Panc1 (cell line): ENCODE data around the gene ZBTB46. TPM values are rescaled to one million over a fixed set of nuclear protein-coding genes. Genes with fewer than 3 reads are reported as not detected.

Source experiments
- ATAC-seq: fragments of 200-7000 bp; cut with Tn5 transposase; 2 replicates; pipeline ENCODE4 v1.9.1; 2020; ENCODE audit warnings: mild to moderate bottlenecking, moderate library complexity
- BruUV-seq: library from RNA; stranded (reverse); fragments of 400-500 nt; replicated peaks from 2 replicates; lab custom pipeline; 2021; lab: Mats Ljungman, UMichigan
- CTCF ChIA-PET: fragments of 300-600 bp; sonication (Branson Sonifier 250); formaldehyde crosslinking; loops from one replicate; lab custom pipeline; 2022; ENCODE audit warnings: antibody characterized with exemption; lab: Charles Lee
- POLR2A ChIA-PET: fragments of 300-600 bp; sonication (Branson Sonifier 250); formaldehyde crosslinking; loops from one replicate; lab custom pipeline; 2022; ENCODE audit warnings: antibody characterized with exemption; lab: Charles Lee
- DNase-seq: peaks from one replicate; pipeline ENCODE4 v3.0.0-alpha.2; 2010; ENCODE audit warnings: low read depth, low spot score
- H3K27ac ChIP-seq: 2 replicates; pipeline ENCODE4 v1.5.1; 2011; ENCODE audit warnings: mild to moderate bottlenecking, low read length, inconsistent platforms
- H3K27me3 ChIP-seq: fragments of 200-500 bp; sonication (Bioruptor generic); 2 replicates; pipeline ENCODE4 v1.6.0; 2014; ENCODE audit warnings: low read length, inconsistent platforms; ENCODE audit not compliant: control insufficient read depth, insufficient read depth
- H3K36me3 ChIP-seq: fragments of 200-500 bp; sonication (Bioruptor generic); 2 replicates; pipeline ENCODE4 v1.5.1; 2014; ENCODE audit warnings: inconsistent platforms, mild to moderate bottlenecking, low read length, moderate library complexity; ENCODE audit not compliant: control insufficient read depth, insufficient read depth
- H3K4me1 ChIP-seq: 2 replicates; pipeline ENCODE4 v1.5.1; 2011; ENCODE audit warnings: inconsistent platforms, mild to moderate bottlenecking, low read length, moderate library complexity; ENCODE audit not compliant: control insufficient read depth, insufficient read depth
- H3K4me3 ChIP-seq, 2 experiments: 2 replicates each; pipeline ENCODE4 v1.5.1; 2011 to 2012; ENCODE audit warnings: low read depth in 2 of 2, low read length in 2 of 2, mild to moderate bottlenecking in 2 of 2, inconsistent platforms in 1 of 2, moderate library complexity in 1 of 2
- H3K9me3 ChIP-seq: fragments of 200-500 bp; sonication (Bioruptor generic); 2 replicates; pipeline ENCODE4 v1.5.1; 2014; ENCODE audit warnings: low read depth, mild to moderate bottlenecking, inconsistent platforms, low read length, moderate library complexity; ENCODE audit not compliant: control insufficient read depth, insufficient read depth
- POLR2AphosphoS5 ChIP-seq: IDR thresholded peaks from 2 replicates; pipeline ENCODE4 v1.6.1; 2012; ENCODE audit warnings: mild to moderate bottlenecking, low read depth, low read length, moderate library complexity
- SIN3A ChIP-seq: IDR thresholded peaks from 2 replicates; pipeline ENCODE4 v1.6.1; 2012; ENCODE audit warnings: low read depth, mild to moderate bottlenecking, low read length, moderate library complexity, borderline replicate concordance; ENCODE audit not compliant: insufficient read depth
- TCF7L2 ChIP-seq: IDR thresholded peaks from 2 replicates; pipeline ENCODE4 v1.6.1; 2011; ENCODE audit warnings: mild to moderate bottlenecking, low read depth, low read length, inconsistent platforms
- in situ Hi-C: cut with HindIII; loops from 2 replicates; pipeline ENCODE4 v1.10.0; 2016; ENCODE audit warnings: low sequenced_read_pairs, low pct_unique_long_range_greater_than_20kb
- intact Hi-C: fragments of 100-400 bp; cut with micrococcal nuclease; formaldehyde crosslinking; loops from one replicate; pipeline ENCODE4 v1.10.0; 2022; ENCODE audit not compliant: unreplicated experiment
- total RNA-seq: library from RNA; stranded (reverse); gene quantifications from one replicate; pipeline ENCODE4 v1.2.1, GENCODE V29; 2021; ENCODE audit not compliant: unreplicated experiment
- TF ChIP-seq, protein P1 (sequence below): fragments of 450-650 bp; IDR thresholded peaks from 2 replicates; pipeline ENCODE4 v1.5.1; 2017; ENCODE audit warnings: mild to moderate bottlenecking
- TF ChIP-seq, protein P2 (sequence below), 2 experiments: IDR thresholded peaks; 2 replicates each; pipeline ENCODE4 v1.6.1; 2011 to 2012; ENCODE audit warnings: low read depth in 2 of 2, control low read depth in 1 of 2, low read length in 1 of 2, mild to moderate bottlenecking in 1 of 2, moderate library complexity in 1 of 2; ENCODE audit not compliant: insufficient read depth in 1 of 2

The ZBTB46 gene
- total RNA-seq, 1 experiment from 2014 or later = 15.2 TPM

DNA sequence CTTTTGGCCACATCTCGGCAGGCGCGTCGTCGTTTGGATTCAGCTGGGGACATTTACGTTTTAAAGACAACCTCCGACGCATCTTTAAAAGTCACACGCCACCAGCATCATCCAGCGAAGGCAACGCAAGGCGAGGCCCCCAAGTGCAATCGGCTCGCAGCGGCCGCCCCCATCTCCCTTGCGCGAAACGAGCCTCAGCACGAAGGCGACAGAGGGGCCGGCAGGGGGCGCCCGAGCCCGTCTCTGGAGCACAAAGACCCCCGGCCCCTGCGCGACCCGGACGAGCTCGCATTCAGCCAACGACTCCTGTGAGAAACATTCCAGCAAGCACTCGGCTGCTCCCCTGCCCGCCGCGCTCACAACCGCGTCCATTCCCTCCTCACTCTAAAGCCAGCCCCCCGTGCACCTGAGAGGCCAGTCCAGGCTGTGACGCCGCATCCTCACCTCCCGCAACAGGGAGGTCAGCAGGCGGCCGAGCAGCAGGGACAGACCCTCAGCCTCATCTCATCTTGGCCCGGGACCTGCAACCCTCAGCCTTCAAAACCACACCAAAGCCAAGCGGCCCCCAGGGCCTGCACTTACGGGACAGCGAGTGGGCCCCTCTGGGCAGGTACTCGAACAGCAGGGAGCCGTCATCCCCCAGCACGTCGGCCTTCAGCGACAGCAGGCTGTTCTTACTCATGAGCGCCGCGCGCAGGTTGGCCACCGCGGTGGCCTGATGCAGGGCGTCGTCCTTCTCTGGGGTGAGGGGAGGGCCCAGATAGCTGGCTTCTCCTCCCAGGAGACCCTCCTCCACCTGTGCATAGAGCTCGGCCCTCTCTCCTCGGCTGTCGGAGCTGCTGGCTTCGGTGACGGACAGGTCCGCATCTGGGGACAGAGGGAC lies 55.7 kb downstream of the ZBTB46 start:
- Histone ChIP-seq H3K9me3 (no peaks in the 10 kb centered on the region), H3K27me3 (no peaks in the 10 kb centered on the region), H3K4me3 (no peak overlapping the region), H3K27ac (no peak overlapping the region), H3K36me3 (no peaks in the 10 kb centered on the region), H3K4me1 (peaks cover 5% of the 10 kb centered on the region)
- BruUV-seq = no TSS peak
- in situ Hi-C loops (no loop called here), intact Hi-C loops (no loop called here)
- ATAC-seq (no peak), DNase-seq (no peak)
- ChIA-PET POLR2A (interaction anchor here (0.6 kb wide), 2 partner anchors 22 to 52 kb away, joined by 3 read pairs; no protein-coding TSS in a partner anchor), CTCF (interaction anchor here (0.5 kb wide), 1 partner anchor 16 kb away, joined by 5 read pairs; no protein-coding TSS in a partner anchor)
- TF ChIP-seq POLR2AphosphoS5 = no peak
- TF ChIP-seq SIN3A = no peak
- TF ChIP-seq TCF7L2 = no peak
- TF ChIP-seq, protein P1, sequence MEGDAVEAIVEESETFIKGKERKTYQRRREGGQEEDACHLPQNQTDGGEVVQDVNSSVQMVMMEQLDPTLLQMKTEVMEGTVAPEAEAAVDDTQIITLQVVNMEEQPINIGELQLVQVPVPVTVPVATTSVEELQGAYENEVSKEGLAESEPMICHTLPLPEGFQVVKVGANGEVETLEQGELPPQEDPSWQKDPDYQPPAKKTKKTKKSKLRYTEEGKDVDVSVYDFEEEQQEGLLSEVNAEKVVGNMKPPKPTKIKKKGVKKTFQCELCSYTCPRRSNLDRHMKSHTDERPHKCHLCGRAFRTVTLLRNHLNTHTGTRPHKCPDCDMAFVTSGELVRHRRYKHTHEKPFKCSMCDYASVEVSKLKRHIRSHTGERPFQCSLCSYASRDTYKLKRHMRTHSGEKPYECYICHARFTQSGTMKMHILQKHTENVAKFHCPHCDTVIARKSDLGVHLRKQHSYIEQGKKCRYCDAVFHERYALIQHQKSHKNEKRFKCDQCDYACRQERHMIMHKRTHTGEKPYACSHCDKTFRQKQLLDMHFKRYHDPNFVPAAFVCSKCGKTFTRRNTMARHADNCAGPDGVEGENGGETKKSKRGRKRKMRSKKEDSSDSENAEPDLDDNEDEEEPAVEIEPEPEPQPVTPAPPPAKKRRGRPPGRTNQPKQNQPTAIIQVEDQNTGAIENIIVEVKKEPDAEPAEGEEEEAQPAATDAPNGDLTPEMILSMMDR = peak; percentile 86; the same call in 1 of the 2 replicates
- TF ChIP-seq, protein P2, sequence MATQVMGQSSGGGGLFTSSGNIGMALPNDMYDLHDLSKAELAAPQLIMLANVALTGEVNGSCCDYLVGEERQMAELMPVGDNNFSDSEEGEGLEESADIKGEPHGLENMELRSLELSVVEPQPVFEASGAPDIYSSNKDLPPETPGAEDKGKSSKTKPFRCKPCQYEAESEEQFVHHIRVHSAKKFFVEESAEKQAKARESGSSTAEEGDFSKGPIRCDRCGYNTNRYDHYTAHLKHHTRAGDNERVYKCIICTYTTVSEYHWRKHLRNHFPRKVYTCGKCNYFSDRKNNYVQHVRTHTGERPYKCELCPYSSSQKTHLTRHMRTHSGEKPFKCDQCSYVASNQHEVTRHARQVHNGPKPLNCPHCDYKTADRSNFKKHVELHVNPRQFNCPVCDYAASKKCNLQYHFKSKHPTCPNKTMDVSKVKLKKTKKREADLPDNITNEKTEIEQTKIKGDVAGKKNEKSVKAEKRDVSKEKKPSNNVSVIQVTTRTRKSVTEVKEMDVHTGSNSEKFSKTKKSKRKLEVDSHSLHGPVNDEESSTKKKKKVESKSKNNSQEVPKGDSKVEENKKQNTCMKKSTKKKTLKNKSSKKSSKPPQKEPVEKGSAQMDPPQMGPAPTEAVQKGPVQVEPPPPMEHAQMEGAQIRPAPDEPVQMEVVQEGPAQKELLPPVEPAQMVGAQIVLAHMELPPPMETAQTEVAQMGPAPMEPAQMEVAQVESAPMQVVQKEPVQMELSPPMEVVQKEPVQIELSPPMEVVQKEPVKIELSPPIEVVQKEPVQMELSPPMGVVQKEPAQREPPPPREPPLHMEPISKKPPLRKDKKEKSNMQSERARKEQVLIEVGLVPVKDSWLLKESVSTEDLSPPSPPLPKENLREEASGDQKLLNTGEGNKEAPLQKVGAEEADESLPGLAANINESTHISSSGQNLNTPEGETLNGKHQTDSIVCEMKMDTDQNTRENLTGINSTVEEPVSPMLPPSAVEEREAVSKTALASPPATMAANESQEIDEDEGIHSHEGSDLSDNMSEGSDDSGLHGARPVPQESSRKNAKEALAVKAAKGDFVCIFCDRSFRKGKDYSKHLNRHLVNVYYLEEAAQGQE (IDR thresholded peaks at IDR 0.05; ENCODE audit: insufficient read depth in 1 of 2, low read depth in 2 of 2, low read length in 1 of 2) = no peak

DNA sequence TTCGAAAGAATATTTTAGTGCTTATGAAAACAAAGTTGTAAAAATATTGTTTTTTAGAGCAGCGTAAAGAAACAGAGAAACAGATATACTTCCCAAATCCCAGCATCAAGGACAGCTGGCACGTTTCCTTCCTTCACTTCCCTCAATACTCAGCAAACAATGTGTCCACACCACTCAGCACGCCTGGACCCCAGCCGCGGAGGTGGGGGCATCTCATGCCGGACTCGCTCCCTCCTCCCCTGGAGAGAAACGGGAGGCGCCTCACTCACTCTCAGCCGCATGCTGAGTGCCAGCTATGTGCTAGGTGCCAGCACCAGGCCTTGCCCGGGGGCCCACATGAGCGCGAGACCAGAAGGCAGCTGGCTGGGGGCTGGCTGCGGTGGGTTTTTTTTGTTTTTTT lies 56.8 kb downstream of the ZBTB46 start:
- Histone ChIP-seq H3K36me3 (no peaks in the 10 kb centered on the region), H3K4me1 (peaks cover 5% of the 10 kb centered on the region), H3K9me3 (no peaks in the 10 kb centered on the region), H3K27me3 (no peaks in the 10 kb centered on the region), H3K27ac (no peak overlapping the region), H3K4me3 (no peak overlapping the region)
- TF ChIP-seq, protein P1 = no peak
- TF ChIP-seq, protein P2 (IDR thresholded peaks at IDR 0.05; ENCODE audit: insufficient read depth in 1 of 2, low read depth in 2 of 2, low read length in 1 of 2) = no peak
- no peak for TF ChIP-seq POLR2AphosphoS5
- TF ChIP-seq SIN3A = no peak
- no peak for TF ChIP-seq TCF7L2
- ChIA-PET CTCF (interaction anchor here (0.5 to 0.6 kb wide), 2 partner anchors 17 to 22 kb away, joined by 3 to 5 read pairs; no protein-coding TSS in a partner anchor), POLR2A (no interaction called here)
- intact Hi-C loops (no loop called here), in situ Hi-C loops (no loop called here)
- DNase-seq = no peak
- no peak for ATAC-seq
- no TSS peak for BruUV-seq
